NCI-H2171 treated with DMSO at 0.1 percent for 48 hours (cell line): ENCODE data around the gene BBS5.
"Not testable (repeated sequence)": the region's sequence is repeated elsewhere in the genome, so short reads cannot be mapped to it uniquely, and the experiment has no call there.

Experiments
- DNase-seq: peaks from one replicate; lab custom pipeline; 2025; lab: John Stamatoyannopoulos, UW

BBS5 gene

GRCh38 chr2:169486487-169486886 is 7.2 kb downstream of the BBS5 start:
- no peak for DNase-seq

- no peak for DNase-seq
Observed at GRCh38 chr2:169490834-169491233, 11.5 kb downstream of the BBS5 start.

- no peak for DNase-seq
Observed at GRCh38 chr2:169491378-169491777, 12.1 kb downstream of the BBS5 start.

GRCh38 chr2:169493360-169493759 is 14.1 kb downstream of the BBS5 start:
- no peak for DNase-seq

- DNase-seq, result peak; percentile 57
Observed at GRCh38 chr2:169495310-169495928, 16.1 kb downstream of the BBS5 start.

GRCh38 chr2:169504651-169505050 is 25.4 kb downstream of the BBS5 start:
- DNase-seq, result no peak

- DNase-seq, result peak; percentile 12
Observed at GRCh38 chr2:169507698-169508097, 28.4 kb downstream of the BBS5 start.

GRCh38 chr2:169509298-169509885 is 30.1 kb downstream of the BBS5 start, which contains the start of gene KLHL41:
Gene KLHL41 (plus strand): TSS chr2:169509702. CDS start chr2:169509779, 77 bp downstream.
- DNase-seq, result no peak

- DNase-seq, result no peak
Observed at GRCh38 chr2:169509955-169510354, 30.7 kb downstream of the BBS5 start.

GRCh38 chr2:169510496-169510895 is 31.2 kb downstream of the BBS5 start:
- no peak for DNase-seq

- no peak for DNase-seq
Observed at GRCh38 chr2:169511818-169512217, 32.5 kb downstream of the BBS5 start.

GRCh38 chr2:169512525-169512924 is 33.2 kb downstream of the BBS5 start:
- no peak for DNase-seq

- DNase-seq, result no peak
Observed at GRCh38 chr2:169513094-169513493, 33.8 kb downstream of the BBS5 start.

- DNase-seq, result no peak
Observed at GRCh38 chr2:169513926-169514325, 34.6 kb downstream of the BBS5 start.

- DNase-seq, result not testable (repeated sequence)
Observed at GRCh38 chr2:169514758-169515157, 35.5 kb downstream of the BBS5 start.

GRCh38 chr2:169516488-169516995 is 37.2 kb downstream of the BBS5 start:
- not testable (repeated sequence) for DNase-seq

GRCh38 chr2:169520896-169521295 is 41.6 kb downstream of the BBS5 start:
- no peak for DNase-seq

- DNase-seq, result no peak
Observed at GRCh38 chr2:169523681-169524080, 44.4 kb downstream of the BBS5 start.

GRCh38 chr2:169525434-169525833 is 46.1 kb downstream of the BBS5 start:
- DNase-seq, result no peak

GRCh38 chr2:169526451-169526850 is 47.2 kb downstream of the BBS5 start:
- DNase-seq, result no peak

- peak; percentile 59 for DNase-seq
Observed at GRCh38 chr2:169528271-169528701, 49.0 kb downstream of the BBS5 start.

GRCh38 chr2:169539460-169539859 is 60.2 kb downstream of the BBS5 start:
- DNase-seq, result not testable (repeated sequence)

- DNase-seq, result no peak
Observed at GRCh38 chr2:169540146-169540545, 60.9 kb downstream of the BBS5 start.

- no peak for DNase-seq
Observed at GRCh38 chr2:169542433-169542832, 63.1 kb downstream of the BBS5 start.
